Stimulated activated CD4-positive, alpha-beta T cell treated with anti-CD3 and anti-CD28 coated beads, Interleukin-4, amount 100 ng/mL, for 48 hours (primary cell): Measurements from ENCODE around the gene FUT8.
"Not testable (repeated sequence)": the region's sequence is repeated elsewhere in the genome, so short reads cannot be mapped to it uniquely, and the experiment has no call there.

Experiments
- DNase-seq, 2 donors: peaks; one replicate each; pipeline ENCODE4 v3.0.0-alpha.2; 2020; ENCODE audit warnings: low read depth in 2 of 2

FUT8 gene

GRCh38 chr14:65620195-65620594 is 207.7 kb downstream of the FUT8 start:
- no peak for DNase-seq

GRCh38 chr14:65622703-65623102 is 210.2 kb downstream of the FUT8 start:
- no peak for DNase-seq

- DNase-seq: no peak
Measured at GRCh38 chr14:65623759-65624158, 211.2 kb downstream of the FUT8 start.

- no peak for DNase-seq
Measured at GRCh38 chr14:65627315-65627714, 214.8 kb downstream of the FUT8 start.

- DNase-seq: no peak
Measured at GRCh38 chr14:65628664-65629063, 216.1 kb downstream of the FUT8 start.

- DNase-seq: no peak
Measured at GRCh38 chr14:65631040-65631439, 218.5 kb downstream of the FUT8 start.

GRCh38 chr14:65632487-65632886 is 220.0 kb downstream of the FUT8 start:
- DNase-seq: no peak

- not testable (repeated sequence) for DNase-seq
Measured at GRCh38 chr14:65633666-65634065, 221.1 kb downstream of the FUT8 start.

GRCh38 chr14:65637780-65638179 is 225.2 kb downstream of the FUT8 start:
- DNase-seq: peak; percentile 1 to 30

GRCh38 chr14:65639216-65639615 is 226.7 kb downstream of the FUT8 start:
- DNase-seq: no peak

GRCh38 chr14:65650826-65651225 is 238.3 kb downstream of the FUT8 start:
- no peak for DNase-seq

- DNase-seq: no peak
Measured at GRCh38 chr14:65656554-65656953, 244.0 kb downstream of the FUT8 start.

- no peak for DNase-seq
Measured at GRCh38 chr14:65658202-65658601, 245.7 kb downstream of the FUT8 start.

- DNase-seq: no peak
Measured at GRCh38 chr14:65661865-65662264, 249.3 kb downstream of the FUT8 start.

- DNase-seq: no peak
Measured at GRCh38 chr14:65664436-65664835, 251.9 kb downstream of the FUT8 start.

- no peak for DNase-seq
Measured at GRCh38 chr14:65676361-65677014, 264.0 kb downstream of the FUT8 start.

- no peak for DNase-seq
Measured at GRCh38 chr14:65685572-65685971, 273.0 kb downstream of the FUT8 start.

- DNase-seq: no peak
Measured at GRCh38 chr14:65686761-65687160, 274.2 kb downstream of the FUT8 start.

GRCh38 chr14:65689070-65689469 is 276.5 kb downstream of the FUT8 start:
- no peak for DNase-seq

GRCh38 chr14:65692566-65692965 is 280.0 kb downstream of the FUT8 start:
- not testable (repeated sequence) for DNase-seq

GRCh38 chr14:65696801-65697200 is 284.3 kb downstream of the FUT8 start:
- no peak for DNase-seq

- DNase-seq: no peak
Measured at GRCh38 chr14:65703521-65703920, 291.0 kb downstream of the FUT8 start.

GRCh38 chr14:65703996-65704395 is 291.5 kb downstream of the FUT8 start:
- DNase-seq: no peak

GRCh38 chr14:65704437-65704836 is 291.9 kb downstream of the FUT8 start:
- DNase-seq: no peak
